ENCODE measurements around the gene SREBF1.

The SREBF1 gene

GRCh38 chr17:17763136-17763535 lies 73.7 kb downstream of the SREBF1 start:
- TF ChIP-seq, protein P1, sequence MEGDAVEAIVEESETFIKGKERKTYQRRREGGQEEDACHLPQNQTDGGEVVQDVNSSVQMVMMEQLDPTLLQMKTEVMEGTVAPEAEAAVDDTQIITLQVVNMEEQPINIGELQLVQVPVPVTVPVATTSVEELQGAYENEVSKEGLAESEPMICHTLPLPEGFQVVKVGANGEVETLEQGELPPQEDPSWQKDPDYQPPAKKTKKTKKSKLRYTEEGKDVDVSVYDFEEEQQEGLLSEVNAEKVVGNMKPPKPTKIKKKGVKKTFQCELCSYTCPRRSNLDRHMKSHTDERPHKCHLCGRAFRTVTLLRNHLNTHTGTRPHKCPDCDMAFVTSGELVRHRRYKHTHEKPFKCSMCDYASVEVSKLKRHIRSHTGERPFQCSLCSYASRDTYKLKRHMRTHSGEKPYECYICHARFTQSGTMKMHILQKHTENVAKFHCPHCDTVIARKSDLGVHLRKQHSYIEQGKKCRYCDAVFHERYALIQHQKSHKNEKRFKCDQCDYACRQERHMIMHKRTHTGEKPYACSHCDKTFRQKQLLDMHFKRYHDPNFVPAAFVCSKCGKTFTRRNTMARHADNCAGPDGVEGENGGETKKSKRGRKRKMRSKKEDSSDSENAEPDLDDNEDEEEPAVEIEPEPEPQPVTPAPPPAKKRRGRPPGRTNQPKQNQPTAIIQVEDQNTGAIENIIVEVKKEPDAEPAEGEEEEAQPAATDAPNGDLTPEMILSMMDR (IDR thresholded peaks at IDR 0.05) = no peak

DNA sequence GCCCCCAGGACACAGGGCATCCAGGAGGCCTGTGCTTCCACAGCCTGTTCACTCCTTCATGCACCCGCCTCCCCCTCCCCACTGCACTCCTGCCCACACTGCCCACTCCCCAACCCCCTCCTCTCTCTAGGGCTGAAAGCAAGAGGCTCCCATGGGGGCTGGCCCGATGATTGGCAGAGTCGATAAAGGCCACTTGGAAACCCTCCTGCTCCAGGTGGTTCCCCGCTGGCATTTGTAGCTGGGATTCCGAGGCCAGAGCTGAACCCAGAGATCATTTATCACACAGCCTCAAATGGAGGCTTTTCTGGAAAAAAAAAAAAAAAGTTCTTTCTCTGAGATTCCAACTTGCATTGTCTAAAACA lies 74.1 kb downstream of the SREBF1 start:
- TF ChIP-seq, protein P1 (IDR thresholded peaks at IDR 0.05) = no peak
